ENCODE measurements around the gene SLC41A3.

The SLC41A3 gene

GRCh38 chr3:126083913-126084767 is at the start of gene SLC41A3:
SLC41A3 (minus strand) TSS chr3:126084124; CDS start chr3:126068219, 15,905 bp downstream.
- Histone ChIP-seq H3K27me3 (ENCODE audit: insufficient read depth, low read length) (no peaks in the 10 kb centered on the region), H3K9ac (ENCODE audit: low read length) (peak within 1 kb of the TSS; percentile 86), H3K4me1 (ENCODE audit: insufficient read depth, low read length, severe bottlenecking) (peaks cover 18% of the 10 kb centered on the region), H3K36me3 (ENCODE audit: insufficient read depth, low read length) (no peaks in the 10 kb centered on the region), H3K4me3 (ENCODE audit: low read depth, low read length, poor library complexity, severe bottlenecking) (peak within 1 kb of the TSS; percentile 82), H3K27ac (ENCODE audit: low read depth, low read length, poor library complexity, severe bottlenecking) (peak within 1 kb of the TSS; percentile 30), H3K4me2 (ENCODE audit: low read length) (peak within 1 kb of the TSS; percentile 79), H2AFZ (ENCODE audit: low read length) (no peak within 1 kb of the TSS), H3K79me2 (ENCODE audit: insufficient read depth, low read length) (no peaks in the 10 kb centered on the region), H3F3A (ENCODE audit: insufficient read depth, low read length) (no peaks in the 10 kb centered on the region), H3K9me3 (ENCODE audit: low read length) (peaks cover 11% of the 10 kb centered on the region), H4K20me1 (ENCODE audit: insufficient read depth, low read length) (no peaks in the 10 kb centered on the region), H3K9me2 (ENCODE audit: low read depth, low read length) (no peaks in the 10 kb centered on the region)
- no peak for TF ChIP-seq EZH2 (IDR thresholded peaks at IDR 0.05; ENCODE audit: borderline replicate concordance, low read length)
- TF ChIP-seq, protein P1, sequence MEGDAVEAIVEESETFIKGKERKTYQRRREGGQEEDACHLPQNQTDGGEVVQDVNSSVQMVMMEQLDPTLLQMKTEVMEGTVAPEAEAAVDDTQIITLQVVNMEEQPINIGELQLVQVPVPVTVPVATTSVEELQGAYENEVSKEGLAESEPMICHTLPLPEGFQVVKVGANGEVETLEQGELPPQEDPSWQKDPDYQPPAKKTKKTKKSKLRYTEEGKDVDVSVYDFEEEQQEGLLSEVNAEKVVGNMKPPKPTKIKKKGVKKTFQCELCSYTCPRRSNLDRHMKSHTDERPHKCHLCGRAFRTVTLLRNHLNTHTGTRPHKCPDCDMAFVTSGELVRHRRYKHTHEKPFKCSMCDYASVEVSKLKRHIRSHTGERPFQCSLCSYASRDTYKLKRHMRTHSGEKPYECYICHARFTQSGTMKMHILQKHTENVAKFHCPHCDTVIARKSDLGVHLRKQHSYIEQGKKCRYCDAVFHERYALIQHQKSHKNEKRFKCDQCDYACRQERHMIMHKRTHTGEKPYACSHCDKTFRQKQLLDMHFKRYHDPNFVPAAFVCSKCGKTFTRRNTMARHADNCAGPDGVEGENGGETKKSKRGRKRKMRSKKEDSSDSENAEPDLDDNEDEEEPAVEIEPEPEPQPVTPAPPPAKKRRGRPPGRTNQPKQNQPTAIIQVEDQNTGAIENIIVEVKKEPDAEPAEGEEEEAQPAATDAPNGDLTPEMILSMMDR (IDR thresholded peaks at IDR 0.05; ENCODE audit: low read length), result peak; percentile 54

DNA sequence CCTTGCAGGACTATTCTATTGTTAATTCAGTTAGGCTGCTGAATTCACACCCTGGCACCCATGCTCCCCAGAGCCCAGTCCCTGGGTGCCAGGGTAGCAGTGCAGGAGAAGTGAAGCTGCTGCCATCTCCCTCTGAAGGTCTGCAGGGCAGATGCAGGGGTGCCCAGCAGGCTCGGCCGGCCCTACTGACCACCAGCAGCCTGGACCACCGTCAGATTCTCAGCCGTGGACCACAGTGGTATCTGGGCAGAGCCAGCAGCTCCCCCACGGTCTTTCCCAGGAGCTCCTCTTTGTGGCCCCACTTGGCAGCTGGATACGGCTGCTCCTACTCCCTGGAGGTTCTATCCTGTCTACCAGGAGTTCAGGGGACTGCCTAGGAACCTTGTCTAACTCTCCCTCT is 49.7 kb upstream of the SLC41A3 start:
- H3K36me3 ChIP-seq (ENCODE audit: insufficient read depth, low read length), result no peaks in the 10 kb centered on the region
- H3K4me1 ChIP-seq (ENCODE audit: insufficient read depth, low read length, severe bottlenecking), result no peaks in the 10 kb centered on the region
- no peak for TF ChIP-seq EZH2 (IDR thresholded peaks at IDR 0.05; ENCODE audit: borderline replicate concordance, low read length)
- TF ChIP-seq, protein P1 (IDR thresholded peaks at IDR 0.05; ENCODE audit: low read length), result no peak
- H3K27me3 ChIP-seq (ENCODE audit: insufficient read depth, low read length), result no peaks in the 10 kb centered on the region
- no peaks in the 10 kb centered on the region for H3K9me3 ChIP-seq (ENCODE audit: low read length)
- no peaks in the 10 kb centered on the region for H3K9me2 ChIP-seq (ENCODE audit: low read depth, low read length)
- H3K9ac ChIP-seq (ENCODE audit: low read length), result no peak overlapping the region
- no peak overlapping the region for H2AFZ ChIP-seq (ENCODE audit: low read length)
- H3K27ac ChIP-seq (ENCODE audit: low read depth, low read length, poor library complexity, severe bottlenecking), result no peak overlapping the region
- no peaks in the 10 kb centered on the region for H3F3A ChIP-seq (ENCODE audit: insufficient read depth, low read length)
- H3K79me2 ChIP-seq (ENCODE audit: insufficient read depth, low read length), result no peaks in the 10 kb centered on the region
- no peak overlapping the region for H3K4me2 ChIP-seq (ENCODE audit: low read length)
- H4K20me1 ChIP-seq (ENCODE audit: insufficient read depth, low read length), result no peaks in the 10 kb centered on the region
- H3K4me3 ChIP-seq (ENCODE audit: low read depth, low read length, poor library complexity, severe bottlenecking), result no peak overlapping the region

GRCh38 chr3:126132751-126133511 is 49.0 kb upstream of the SLC41A3 start:
- Histone ChIP-seq H3K36me3 (ENCODE audit: insufficient read depth, low read length) (no peaks in the 10 kb centered on the region), H3K79me2 (ENCODE audit: insufficient read depth, low read length) (no peaks in the 10 kb centered on the region), H3F3A (ENCODE audit: insufficient read depth, low read length) (no peaks in the 10 kb centered on the region), H3K9me2 (ENCODE audit: low read depth, low read length) (no peaks in the 10 kb centered on the region), H3K9me3 (ENCODE audit: low read length) (no peaks in the 10 kb centered on the region), H4K20me1 (ENCODE audit: insufficient read depth, low read length) (no peaks in the 10 kb centered on the region), H3K27ac (ENCODE audit: low read depth, low read length, poor library complexity, severe bottlenecking) (no peak overlapping the region), H3K27me3 (ENCODE audit: insufficient read depth, low read length) (no peaks in the 10 kb centered on the region), H3K4me2 (ENCODE audit: low read length) (no peak overlapping the region), H2AFZ (ENCODE audit: low read length) (no peak overlapping the region), H3K4me3 (ENCODE audit: low read depth, low read length, poor library complexity, severe bottlenecking) (no peak overlapping the region), H3K4me1 (ENCODE audit: insufficient read depth, low read length, severe bottlenecking) (no peaks in the 10 kb centered on the region), H3K9ac (ENCODE audit: low read length) (no peak overlapping the region)
- TF ChIP-seq, protein P1 (IDR thresholded peaks at IDR 0.05; ENCODE audit: low read length), result peak; percentile 54
- no peak for TF ChIP-seq EZH2 (IDR thresholded peaks at IDR 0.05; ENCODE audit: borderline replicate concordance, low read length)
